Choroid plexus epithelial cell (primary cell): ENCODE measurements around the gene CACNG7.

Experiments
- DNase-seq: peaks from one replicate; pipeline ENCODE4 v3.0.0-alpha.2; 2010; ENCODE audit warnings: low read depth
- H3K4me3 ChIP-seq: 2 replicates; pipeline ENCODE4 v1.5.1; 2011; ENCODE audit warnings: low read depth, mild to moderate bottlenecking, control low read depth, low read length, moderate library complexity
- TF ChIP-seq, protein P1 (sequence below): conservative IDR thresholded peaks from 2 replicates; pipeline ENCODE4 v1.5.1; 2011; ENCODE audit warnings: low read depth, mild to moderate bottlenecking, control low read depth, inconsistent platforms, low read length, moderate library complexity

Gene CACNG7

DNA sequence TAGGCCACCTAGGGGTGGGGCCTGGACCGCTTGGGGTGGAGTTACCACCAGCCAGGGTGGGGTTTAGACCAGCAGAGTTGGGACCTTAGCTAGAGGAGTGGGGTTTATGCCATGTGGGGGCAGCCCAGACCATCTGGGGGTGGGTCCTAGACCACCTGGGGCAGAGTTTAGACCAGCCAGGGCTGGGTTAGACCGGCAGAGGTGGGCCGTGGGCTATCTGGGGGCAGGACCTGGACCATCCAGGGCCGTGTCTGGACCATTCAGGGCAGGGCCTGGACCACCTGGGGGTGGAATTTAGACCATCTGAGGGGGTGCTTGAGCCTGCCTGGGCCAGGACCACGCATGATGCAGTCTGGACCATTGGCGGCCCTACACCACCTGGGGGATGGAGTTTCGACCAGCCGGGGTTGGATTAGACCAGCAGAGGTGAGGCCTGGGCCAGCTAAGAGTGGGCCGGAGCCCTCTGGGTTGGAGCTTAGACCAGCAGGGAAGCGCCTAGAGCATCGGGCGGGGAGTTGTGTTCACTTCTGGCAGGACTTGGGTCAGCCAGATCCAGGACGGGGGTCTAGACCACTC, 72.4 kb downstream of the CACNG7 start:
- H3K4me3 ChIP-seq: peak overlapping the region; percentile 5
- TF ChIP-seq, protein P1, sequence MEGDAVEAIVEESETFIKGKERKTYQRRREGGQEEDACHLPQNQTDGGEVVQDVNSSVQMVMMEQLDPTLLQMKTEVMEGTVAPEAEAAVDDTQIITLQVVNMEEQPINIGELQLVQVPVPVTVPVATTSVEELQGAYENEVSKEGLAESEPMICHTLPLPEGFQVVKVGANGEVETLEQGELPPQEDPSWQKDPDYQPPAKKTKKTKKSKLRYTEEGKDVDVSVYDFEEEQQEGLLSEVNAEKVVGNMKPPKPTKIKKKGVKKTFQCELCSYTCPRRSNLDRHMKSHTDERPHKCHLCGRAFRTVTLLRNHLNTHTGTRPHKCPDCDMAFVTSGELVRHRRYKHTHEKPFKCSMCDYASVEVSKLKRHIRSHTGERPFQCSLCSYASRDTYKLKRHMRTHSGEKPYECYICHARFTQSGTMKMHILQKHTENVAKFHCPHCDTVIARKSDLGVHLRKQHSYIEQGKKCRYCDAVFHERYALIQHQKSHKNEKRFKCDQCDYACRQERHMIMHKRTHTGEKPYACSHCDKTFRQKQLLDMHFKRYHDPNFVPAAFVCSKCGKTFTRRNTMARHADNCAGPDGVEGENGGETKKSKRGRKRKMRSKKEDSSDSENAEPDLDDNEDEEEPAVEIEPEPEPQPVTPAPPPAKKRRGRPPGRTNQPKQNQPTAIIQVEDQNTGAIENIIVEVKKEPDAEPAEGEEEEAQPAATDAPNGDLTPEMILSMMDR: no peak

DNA sequence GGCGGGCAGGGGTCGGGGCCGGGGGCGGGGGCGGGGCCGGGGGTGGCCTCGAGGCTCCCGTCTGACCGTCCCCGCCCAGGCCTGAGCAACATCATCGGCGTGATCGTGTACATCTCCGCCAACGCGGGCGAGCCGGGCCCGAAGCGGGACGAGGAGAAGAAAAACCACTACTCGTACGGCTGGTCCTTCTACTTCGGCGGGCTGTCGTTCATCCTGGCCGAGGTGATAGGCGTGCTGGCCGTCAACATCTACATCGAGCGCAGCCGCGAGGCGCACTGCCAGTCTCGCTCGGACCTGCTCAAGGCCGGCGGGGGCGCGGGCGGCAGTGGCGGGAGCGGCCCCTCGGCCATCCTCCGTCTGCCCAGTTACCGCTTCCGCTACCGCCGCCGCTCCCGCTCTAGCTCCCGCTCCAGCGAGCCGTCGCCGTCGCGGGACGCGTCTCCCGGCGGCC, 72.9 kb downstream of the CACNG7 start:
- peak overlapping the region; percentile 50 for H3K4me3 ChIP-seq
- DNase-seq: no peak
- TF ChIP-seq, protein P1: no peak

More for the DNA sequence above, 72.4 kb downstream of the CACNG7 start:
- DNase-seq: no peak

DNA sequence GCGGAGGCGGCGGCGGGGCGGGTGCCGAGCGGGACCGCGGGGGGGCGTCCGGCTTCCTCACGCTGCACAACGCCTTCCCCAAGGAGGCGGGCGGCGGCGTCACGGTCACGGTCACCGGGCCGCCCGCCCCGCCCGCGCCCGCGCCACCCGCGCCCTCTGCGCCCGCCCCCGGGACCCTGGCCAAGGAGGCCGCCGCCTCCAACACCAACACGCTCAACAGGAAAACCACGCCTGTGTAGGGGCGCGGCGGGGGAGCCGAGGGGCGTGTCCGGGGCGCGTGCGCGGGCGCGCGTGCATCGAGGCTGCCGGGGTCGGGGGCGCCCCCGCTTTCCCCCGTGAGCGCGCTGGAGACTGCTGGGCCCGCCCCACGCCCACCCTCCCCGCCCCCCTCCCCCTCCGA, 73.5 kb downstream of the CACNG7 start:
- DNase-seq: no peak
- TF ChIP-seq, protein P1: no peak
- peak overlapping the region; percentile 24 for H3K4me3 ChIP-seq

DNA sequence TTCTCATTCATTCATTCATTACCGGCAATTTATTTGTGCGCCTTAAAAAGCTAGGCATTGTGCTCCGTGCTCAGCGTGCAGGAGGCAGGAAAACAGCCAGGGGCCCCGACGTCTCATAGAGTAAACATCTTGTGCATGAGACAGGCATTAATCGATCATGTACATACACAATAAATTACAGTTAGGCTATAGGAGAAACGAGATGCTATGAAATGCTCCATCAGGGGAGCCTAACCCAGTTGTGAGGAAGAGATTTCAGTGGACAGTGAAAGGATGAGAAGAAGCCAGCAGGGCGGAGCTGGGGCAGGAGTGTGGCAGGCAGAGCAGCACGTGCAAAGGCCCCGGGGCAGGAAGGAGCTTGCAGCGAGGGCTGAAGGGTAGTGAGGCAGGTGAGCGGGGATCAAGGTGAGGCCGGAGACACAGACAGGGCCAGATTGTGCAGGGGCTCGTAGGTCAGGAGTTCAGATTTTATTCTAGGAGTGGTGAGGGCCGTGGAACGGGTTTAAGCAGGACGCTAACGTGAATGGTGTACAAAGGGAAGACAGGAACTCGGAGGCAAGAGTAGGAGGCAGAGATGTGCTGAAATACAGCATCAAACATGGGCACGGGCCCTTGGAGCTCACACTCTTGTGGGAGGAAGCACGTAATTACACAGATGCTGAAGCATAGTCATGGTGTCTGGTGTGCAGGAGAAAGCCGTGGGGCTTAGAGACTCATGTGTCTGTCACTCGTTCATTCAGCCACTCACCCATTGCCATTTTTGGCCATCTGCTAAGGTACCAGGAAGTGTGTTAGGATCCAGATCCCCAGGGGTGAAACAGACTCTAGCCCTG, 74.6 kb downstream of the CACNG7 start:
- no peak for DNase-seq
- TF ChIP-seq, protein P1: no peak
- no peak overlapping the region for H3K4me3 ChIP-seq

- DNase-seq: no peak
- no peak overlapping the region for H3K4me3 ChIP-seq
- TF ChIP-seq, protein P1: no peak
These were observed 76.8 kb downstream of the CACNG7 start for GRCh38 chr19:53985863-53986262.

DNA sequence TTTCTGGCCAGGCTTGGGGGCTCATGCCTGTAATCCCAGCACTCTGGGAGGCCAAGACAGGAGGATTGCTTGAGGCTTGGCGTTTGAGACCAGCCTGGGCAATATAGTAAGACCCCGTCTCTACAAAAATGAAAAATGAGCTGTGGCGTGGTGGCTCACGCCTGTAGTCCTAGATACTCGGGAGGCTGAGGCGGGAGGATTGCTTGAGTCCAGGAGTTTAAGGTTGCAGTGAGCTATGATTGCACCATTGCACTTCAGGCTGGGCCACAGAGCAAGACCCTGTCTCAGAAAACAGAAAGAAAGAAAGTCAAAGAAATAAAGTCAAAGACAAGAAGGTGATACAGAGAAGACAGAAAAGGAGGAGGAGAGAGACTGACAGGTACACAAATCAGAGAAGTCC, 79.9 kb downstream of the CACNG7 start:
- no peak overlapping the region for H3K4me3 ChIP-seq
- TF ChIP-seq, protein P1: no peak
- DNase-seq: no peak
